Sigmoid colon (tissue), 7 donors: ENCODE measurements around the gene POMT1. TPM values are rescaled to one million over a fixed set of nuclear protein-coding genes. Genes with fewer than 3 reads are reported as not detected.
A peak's percentile ranks its signal among the peaks of the same experiment; 100 is the strongest.
"Not testable (repeated sequence)": the region's sequence is repeated elsewhere in the genome, so short reads cannot be mapped to it uniquely, and the experiment has no call there.

Source experiments
- DNase-seq: peaks from one replicate; pipeline ENCODE4 v3.0.0-alpha.2; 2019
- H3K27ac ChIP-seq, 4 donors: fragments of 200-600 bp; sonication (generic); one replicate each; pipeline ENCODE4 v1.5.1; 2016 to 2019; ENCODE audit warnings: mild to moderate bottlenecking in 1 of 4
- H3K27me3 ChIP-seq, 3 donors: fragments of 200-600 bp; sonication (generic); one replicate each; pipeline ENCODE4 v1.5.1; 2019; ENCODE audit warnings: mild to moderate bottlenecking in 1 of 3
- H3K36me3 ChIP-seq, 4 donors: fragments of 200-600 bp; sonication (generic); one replicate each; pipeline ENCODE4 v1.5.1; 2016 to 2019
- H3K4me1 ChIP-seq, 4 donors: fragments of 200-600 bp; sonication (generic); one replicate each; pipeline ENCODE4 v1.5.1; 2017 to 2019
- H3K4me3 ChIP-seq, 4 donors: fragments of 200-600 bp; sonication (generic); one replicate each; pipeline ENCODE4 v1.5.1; 2017 to 2019; ENCODE audit warnings: mild to moderate bottlenecking in 2 of 4, moderate library complexity in 1 of 4
- H3K9me3 ChIP-seq, 4 donors: fragments of 200-600 bp in 3 of 4; sonication (generic) in 3 of 4; one replicate each; pipeline versions ENCODE4 v1.5.1 to v1.6.1; 2013 to 2019
- CTCF ChIP-seq, 4 experiments: fragments of 450-650 bp in 3 of 4; fragments of 200-600 bp in 1 of 4; IDR thresholded peaks; one replicate each; pipeline ENCODE4 v1.5.1; 2016 to 2019; ENCODE audit warnings: antibody characterized with exemption in 4 of 4, mild to moderate bottlenecking in 3 of 4, moderate library complexity in 2 of 4
- EP300 ChIP-seq, 4 donors: sonication (generic); formaldehyde crosslinking; IDR thresholded peaks; one replicate each; pipeline ENCODE4 v1.6.1; 2017; ENCODE audit warnings: antibody characterized with exemption in 4 of 4
- POLR2A ChIP-seq, 2 donors: fragments of 450-650 bp; IDR thresholded peaks; one replicate each; pipeline ENCODE4 v1.6.1; 2016; ENCODE audit warnings: antibody characterized with exemption in 2 of 2, mild to moderate bottlenecking in 2 of 2, moderate library complexity in 2 of 2
- POLR2AphosphoS5 ChIP-seq, 4 donors: sonication (generic); formaldehyde crosslinking; IDR thresholded peaks; one replicate each; pipeline ENCODE4 v1.6.1; 2017; ENCODE audit warnings: antibody characterized with exemption in 4 of 4
- WGBS, 2 donors: extraction: QIAGEN DNeasy Blood & Tissue Kit; methylation state at CpG; one replicate each; pipeline ENCODE4 v1.1.7; 2013; 5-methylcytosine and 5-hydroxymethylcytosine counted together
- intact Hi-C: fragments of 100-400 bp; cut with DNase I; formaldehyde crosslinking; loops from one replicate; pipeline ENCODE4 v1.15.1; 2023
- polyA plus RNA-seq, 3 donors: library from polyadenylated mRNA; stranded (reverse); fragments of 200-250 nt; gene quantifications; one replicate each; pipeline ENCODE4 v1.2.3, GENCODE V29; 2013
- total RNA-seq, 4 donors: library from RNA; depleted of rRNA; stranded (reverse); fragments of >200 nt; gene quantifications; one replicate each; pipeline ENCODE4 v1.1.0, GENCODE V29; 2016
- donor health status: healthy with polysubstance abuse.
- donor health status: Bipolar disorder and iron deficiency.
- donor health status: healthy.

The POMT1 gene
- total and polyA plus RNA-seq, 7 donors = 3.6 to 61.2 (median 21.9) TPM

- intact Hi-C loops = no loop called here
Measured at GRCh38 chr9:131469951-131470350, 32.8 kb upstream of the POMT1 start.

GRCh38 chr9:131470581-131470991, 32.1 kb upstream of the POMT1 start:
- 98 to 99% methylated on average over 12 of the region's 12 CpGs for WGBS, 2 donors
- Histone ChIP-seq H3K9me3 (no peaks in the 10 kb centered on the region), H3K4me3 (no peak overlapping the region), H3K27ac (no peak overlapping the region), H3K36me3 (peaks cover 39 to 100% (median 82%) of the 10 kb centered on the region in 4 donors), H3K4me1 (no peaks in the 10 kb centered on the region), H3K27me3 (no peaks in the 10 kb centered on the region)
- no peak for TF ChIP-seq EP300 (IDR thresholded peaks at IDR 0.05)
- no peak for TF ChIP-seq CTCF (IDR thresholded peaks at IDR 0.05)
- TF ChIP-seq POLR2A (IDR thresholded peaks at IDR 0.05) = no peak
- TF ChIP-seq POLR2AphosphoS5 (IDR thresholded peaks at IDR 0.05) = no peak
- intact Hi-C loops = no loop called here
- peak; percentile 55 for DNase-seq

More at GRCh38 chr9:131469951-131470350, 32.8 kb upstream of the POMT1 start:
- no peak for DNase-seq
- H3K9me3 ChIP-seq = no peaks in the 10 kb centered on the region
- no peaks in the 10 kb centered on the region for H3K4me1 ChIP-seq
- H3K27me3 ChIP-seq = no peaks in the 10 kb centered on the region
- TF ChIP-seq POLR2AphosphoS5 (IDR thresholded peaks at IDR 0.05) (no peak), EP300 (IDR thresholded peaks at IDR 0.05) (no peak), CTCF (IDR thresholded peaks at IDR 0.05) (no peak), POLR2A (IDR thresholded peaks at IDR 0.05) (no peak)
- 95% methylated on average over 16 of the region's 16 CpGs for WGBS, 2 donors
- H3K36me3 ChIP-seq = peaks cover 40 to 100% (median 82%) of the 10 kb centered on the region in 4 donors
- no peak overlapping the region for H3K4me3 ChIP-seq
- no peak overlapping the region for H3K27ac ChIP-seq

GRCh38 chr9:131472085-131472484, 30.6 kb upstream of the POMT1 start:
- H3K27ac ChIP-seq, H3K4me1 ChIP-seq, intact Hi-C loops, H3K9me3 ChIP-seq, DNase-seq, H3K27me3 ChIP-seq, H3K4me3 ChIP-seq: not testable (repeated sequence)
- H3K36me3 ChIP-seq = peaks cover 53 to 100% (median 89%) of the 10 kb centered on the region in 4 donors
- WGBS, 2 donors = 86 to 97% methylated on average over 5 of the region's 5 CpGs

GRCh38 chr9:131473198-131473885, 29.4 kb upstream of the POMT1 start:
- Histone ChIP-seq H3K27ac (no peak overlapping the region), H3K36me3 (peaks cover 61 to 100% (median 89%) of the 10 kb centered on the region in 4 donors), H3K27me3 (no peaks in the 10 kb centered on the region), H3K4me1 (no peaks in the 10 kb centered on the region), H3K4me3 (no peak overlapping the region), H3K9me3 (no peaks in the 10 kb centered on the region)
- DNase-seq = peak; percentile 53
- TF ChIP-seq POLR2AphosphoS5 (IDR thresholded peaks at IDR 0.05) (no peak), POLR2A (IDR thresholded peaks at IDR 0.05) (no peak), CTCF (IDR thresholded peaks at IDR 0.05) (no peak), EP300 (IDR thresholded peaks at IDR 0.05) (no peak)
- intact Hi-C loops = no loop called here
- WGBS, 2 donors = 96% methylated on average over 9 of the region's 9 CpGs

GRCh38 chr9:131473891-131474290, 28.8 kb upstream of the POMT1 start:
- no peaks in the 10 kb centered on the region for H3K27me3 ChIP-seq
- peak; percentile 55 for DNase-seq
- intact Hi-C loops = no loop called here
- TF ChIP-seq EP300 (IDR thresholded peaks at IDR 0.05) (no peak), POLR2AphosphoS5 (IDR thresholded peaks at IDR 0.05) (no peak), POLR2A (IDR thresholded peaks at IDR 0.05) (no peak), CTCF (IDR thresholded peaks at IDR 0.05) (no peak)
- H3K4me1 ChIP-seq = no peaks in the 10 kb centered on the region
- H3K36me3 ChIP-seq = peaks cover 58 to 100% (median 86%) of the 10 kb centered on the region in 4 donors
- no peaks in the 10 kb centered on the region for H3K9me3 ChIP-seq
- no peak overlapping the region for H3K27ac ChIP-seq
- no peak overlapping the region for H3K4me3 ChIP-seq
- WGBS, 2 donors = 86 to 87% methylated on average over 10 of the region's 10 CpGs
